IPS-11a (cell line): ENCODE results near the gene ATP1B3.
"Not testable (repeated sequence)": the region's sequence is repeated elsewhere in the genome, so short reads cannot be mapped to it uniquely, and the experiment has no call there.

ENCODE experiments used
- H3K4me3 ChIP-seq: one replicate; pipeline ENCODE4 v1.5.1; 2013; ENCODE audit warnings: low read depth, low read length, control low read depth

The ATP1B3 gene

GRCh38 chr3:141941093-141941492 lies 64.7 kb downstream of the ATP1B3 start:
- H3K4me3 ChIP-seq: no peak overlapping the region

GRCh38 chr3:141942006-141942405 lies 65.6 kb downstream of the ATP1B3 start:
- no peak overlapping the region for H3K4me3 ChIP-seq

DNA sequence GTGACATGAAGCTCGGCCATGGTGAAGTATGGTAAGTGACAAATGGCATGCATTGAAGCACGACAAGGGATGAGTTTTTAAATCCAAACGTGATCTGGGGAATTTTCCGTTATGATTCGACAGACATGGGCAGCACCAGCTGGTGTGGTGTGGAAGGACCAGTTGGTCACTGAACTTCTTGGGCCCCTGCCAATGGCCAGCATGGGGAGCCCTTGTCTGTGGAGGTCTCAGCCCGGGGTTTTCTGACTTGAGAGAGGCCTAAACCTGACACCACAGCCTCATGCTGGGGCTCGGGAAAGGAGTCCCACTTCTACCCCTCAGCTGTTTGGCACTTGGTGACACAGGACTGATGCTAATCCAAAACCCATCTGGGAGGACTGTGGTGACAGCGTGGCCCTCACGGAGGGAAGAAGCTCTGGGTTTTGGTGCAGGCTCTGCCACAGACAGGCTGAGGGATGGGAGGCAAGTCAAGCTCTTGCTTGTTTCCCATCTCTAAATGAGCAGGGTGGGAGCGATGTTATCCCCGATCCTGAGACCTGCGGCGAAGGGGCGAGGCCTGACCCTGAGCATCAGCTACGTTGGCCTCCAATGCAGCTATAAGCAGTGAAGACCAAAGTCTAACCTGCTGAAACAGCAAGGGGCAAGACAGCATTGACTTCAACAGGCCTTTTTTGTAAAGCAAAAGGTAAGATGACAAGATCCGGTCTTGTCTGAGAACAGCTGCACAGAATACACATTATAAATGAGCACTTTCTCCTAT lies 69.5 kb downstream of the ATP1B3 start:
- no peak overlapping the region for H3K4me3 ChIP-seq

DNA sequence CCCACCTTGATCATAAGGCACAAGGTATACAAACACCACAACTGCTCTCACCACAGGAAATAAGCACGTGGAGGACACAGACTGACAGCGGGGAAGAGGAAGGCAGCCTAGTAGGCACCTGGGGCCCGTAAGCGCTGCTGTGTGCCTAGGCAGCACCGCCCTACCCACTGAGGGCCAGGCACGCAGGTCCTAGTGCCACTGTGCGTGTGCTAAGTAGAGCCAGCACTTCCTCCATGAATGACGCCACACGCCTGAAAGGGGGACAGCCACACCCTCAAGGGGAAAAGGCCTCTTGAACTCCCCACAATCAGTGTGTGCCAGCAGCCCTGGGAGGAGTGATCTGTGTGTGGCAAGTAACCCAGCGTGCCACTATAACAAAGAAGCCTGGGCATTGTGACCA lies 73.0 kb downstream of the ATP1B3 start:
- no peak overlapping the region for H3K4me3 ChIP-seq

DNA sequence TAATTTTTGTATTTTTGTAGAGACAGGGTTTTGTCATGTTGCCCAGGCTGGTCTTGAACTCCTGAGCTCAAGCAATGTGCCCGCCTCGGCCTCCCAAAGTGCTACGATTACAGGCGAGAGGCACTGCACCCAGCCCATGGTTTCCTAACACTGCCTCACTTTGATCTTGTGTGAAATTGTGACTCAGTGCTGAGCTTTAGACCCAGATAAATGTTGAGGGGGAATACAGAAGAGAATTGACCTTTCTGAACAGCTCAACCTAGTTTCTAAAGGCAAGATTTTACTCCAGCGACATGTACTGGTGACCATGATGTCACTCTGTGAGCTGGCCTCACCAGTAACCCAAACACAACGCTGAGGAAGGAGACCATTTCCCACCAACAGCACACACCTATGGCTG lies 73.5 kb downstream of the ATP1B3 start:
- H3K4me3 ChIP-seq: no peak overlapping the region

DNA sequence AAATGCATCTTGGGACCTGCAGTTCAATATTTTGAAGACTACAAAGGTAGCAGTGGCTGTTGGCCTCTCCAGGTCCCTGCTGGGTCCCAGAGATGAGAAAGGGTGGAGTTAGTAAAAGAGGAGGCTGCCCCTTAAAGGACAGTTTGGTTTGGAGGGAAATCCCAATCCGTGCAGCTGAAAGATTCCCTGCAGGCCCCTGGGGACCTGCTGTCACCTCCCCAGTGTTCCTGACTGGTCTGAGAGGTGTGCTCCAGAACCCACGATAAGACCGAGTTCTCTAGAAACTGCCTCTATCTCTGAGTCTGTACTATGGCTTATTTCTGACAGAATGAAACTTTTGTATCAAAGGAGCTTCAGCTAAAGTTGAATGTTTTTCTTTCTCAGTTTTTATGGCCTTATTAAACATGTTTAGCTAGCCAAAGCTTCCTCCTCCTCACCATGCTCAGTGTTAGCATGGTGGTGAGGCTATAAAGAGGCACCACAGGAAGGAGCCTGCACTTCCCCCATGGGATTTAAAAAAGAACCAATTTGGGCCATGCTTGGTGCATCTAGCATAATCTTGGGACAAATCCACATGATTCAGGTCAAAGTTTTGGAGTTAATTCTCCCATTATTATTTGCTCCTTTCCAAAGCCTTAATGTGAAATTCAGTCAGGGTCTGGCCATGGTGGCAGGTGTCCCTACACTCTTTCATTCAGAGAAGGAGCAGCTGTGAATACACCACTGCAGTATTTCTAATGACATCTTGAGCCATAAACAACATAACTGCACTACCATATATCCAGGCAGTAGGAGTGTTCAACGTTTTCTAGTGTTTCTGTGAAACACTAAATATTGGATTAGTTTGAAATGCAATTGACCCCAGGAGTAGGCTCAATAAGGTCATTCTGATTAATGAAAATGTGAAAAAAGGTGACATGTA lies 74.4 kb downstream of the ATP1B3 start:
- no peak overlapping the region for H3K4me3 ChIP-seq

GRCh38 chr3:141952611-141953010 lies 76.2 kb downstream of the ATP1B3 start:
- no peak overlapping the region for H3K4me3 ChIP-seq

DNA sequence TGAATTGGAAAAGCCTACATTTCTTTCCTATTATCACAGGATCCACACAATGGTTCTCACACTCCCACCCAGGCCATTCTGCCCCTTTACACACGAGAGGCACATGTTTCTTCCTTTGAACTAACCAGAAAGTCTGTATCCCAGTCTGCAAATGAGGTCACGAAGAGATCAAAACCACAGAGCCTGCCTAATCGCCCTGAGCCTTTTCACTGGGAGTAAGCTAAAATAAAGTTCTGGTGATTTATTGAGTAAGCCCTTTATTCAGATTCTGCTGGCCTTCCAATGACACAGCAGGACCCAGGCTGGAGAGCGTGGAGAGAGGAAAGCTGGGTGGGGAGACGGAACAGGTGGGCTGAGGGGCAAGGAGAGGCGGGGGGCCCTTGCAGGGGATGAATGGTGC lies 78.7 kb downstream of the ATP1B3 start:
- H3K4me3 ChIP-seq: no peak overlapping the region

GRCh38 chr3:141959589-141960554 lies 83.4 kb downstream of the ATP1B3 start:
- no peak overlapping the region for H3K4me3 ChIP-seq

- no peak overlapping the region for H3K4me3 ChIP-seq
Measured at GRCh38 chr3:141960731-141961130, 84.3 kb downstream of the ATP1B3 start.

GRCh38 chr3:141963301-141963700 lies 86.9 kb downstream of the ATP1B3 start:
- H3K4me3 ChIP-seq: no peak overlapping the region

DNA sequence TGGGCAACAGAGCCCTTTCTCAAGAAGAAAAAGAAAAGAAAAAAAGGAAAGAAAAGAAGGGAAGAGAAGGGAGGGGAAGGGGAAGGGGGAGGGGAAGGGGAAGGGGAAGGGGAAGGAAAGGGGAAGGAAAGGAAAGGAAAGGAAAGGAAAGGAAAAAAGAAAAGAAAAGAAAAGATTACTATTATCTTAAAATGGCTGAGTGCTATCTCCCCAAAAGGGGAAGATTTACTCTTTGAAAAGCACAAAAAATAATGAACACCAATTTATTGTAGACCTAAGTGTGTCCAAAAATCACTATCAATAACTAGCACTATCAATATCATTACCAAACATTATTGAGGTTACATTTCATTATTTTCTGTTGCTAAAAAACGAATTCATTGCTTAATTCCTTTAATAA lies 89.0 kb downstream of the ATP1B3 start:
- H3K4me3 ChIP-seq: no peak overlapping the region

GRCh38 chr3:141969711-141970110 lies 93.3 kb downstream of the ATP1B3 start:
- H3K4me3 ChIP-seq: no peak overlapping the region

DNA sequence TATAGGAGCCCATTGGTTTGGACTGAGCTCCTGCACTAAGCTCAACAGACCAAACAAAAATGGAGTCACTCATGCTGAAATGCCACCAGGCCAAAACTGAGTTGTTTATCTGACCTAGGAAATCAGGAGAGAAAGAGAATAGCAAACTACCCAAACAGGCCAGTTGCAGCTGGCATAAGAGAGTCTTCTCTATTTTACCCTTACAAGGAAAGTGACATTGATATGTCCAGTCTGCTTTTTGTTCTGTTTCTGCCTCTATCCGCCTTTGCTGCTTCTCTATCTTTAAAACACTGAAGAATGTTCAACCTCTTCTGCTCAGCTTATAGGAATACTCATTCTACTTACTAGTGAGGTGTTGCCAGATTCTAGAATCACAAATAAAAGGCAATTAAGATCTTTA lies 95.1 kb downstream of the ATP1B3 start:
- H3K4me3 ChIP-seq: no peak overlapping the region

GRCh38 chr3:141972399-141972798 lies 96.0 kb downstream of the ATP1B3 start:
- no peak overlapping the region for H3K4me3 ChIP-seq

DNA sequence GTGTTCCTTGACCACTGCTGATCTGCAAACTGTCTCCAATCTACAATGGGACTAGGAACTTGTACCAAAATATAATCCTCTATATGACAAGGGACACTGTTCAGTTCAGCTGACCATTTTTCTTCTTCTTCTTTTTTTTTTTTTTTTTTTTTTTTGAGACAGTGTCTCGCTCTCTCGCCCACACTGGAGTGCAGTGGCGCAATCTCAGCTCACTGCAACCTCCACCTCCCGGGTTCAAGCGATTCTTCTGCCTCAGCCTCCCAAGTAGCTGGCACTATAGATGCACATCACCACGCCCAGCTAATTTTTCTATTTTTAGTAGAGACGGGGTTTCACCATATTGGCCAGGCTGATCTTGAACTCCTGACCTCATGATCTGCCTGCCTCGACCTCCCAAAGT lies 98.3 kb downstream of the ATP1B3 start:
- not testable (repeated sequence) for H3K4me3 ChIP-seq
